SU-DHL-6 (cell line): Measurements from ENCODE around the gene SLC10A1.

Experiments used
- H2AFZ ChIP-seq: fragments of 200-600 bp; sonication (generic); 2 replicates; pipeline ENCODE4 v1.6.1; 2014; ENCODE audit warnings: low read depth, mild to moderate bottlenecking, moderate library complexity, mixed read lengths, antibody characterized with exemption, low read length; ENCODE audit not compliant: severe bottlenecking
- H3F3A ChIP-seq: fragments of 200-600 bp; shearing (Covaris generic); 2 replicates; pipeline ENCODE4 v1.6.0; 2016; ENCODE audit warnings: antibody characterized with exemption, mild to moderate bottlenecking; ENCODE audit not compliant: insufficient read depth
- H3K27ac ChIP-seq: fragments of 200-600 bp; sonication (generic); 2 replicates; pipeline ENCODE4 v1.5.1; 2016; ENCODE audit warnings: low read depth, mild to moderate bottlenecking, low read length, moderate library complexity, mixed read lengths
- H3K27me3 ChIP-seq: fragments of 200-600 bp; sonication (generic), shearing (Covaris generic); 2 replicates; pipeline ENCODE4 v1.6.0; 2014; ENCODE audit warnings: mild to moderate bottlenecking, low read length
- H3K36me3 ChIP-seq: fragments of 200-600 bp; sonication (generic); 2 replicates; pipeline ENCODE4 v1.6.1; 2014; ENCODE audit warnings: mild to moderate bottlenecking, low read length, mixed read lengths
- H3K4me2 ChIP-seq: fragments of 300-600, 200-600 bp; shearing (Covaris generic), sonication (generic); 2 replicates; pipeline ENCODE4 v1.6.0; 2014; ENCODE audit warnings: low read length, low read depth, mild to moderate bottlenecking; ENCODE audit not compliant: poor library complexity, severe bottlenecking
- H3K4me3 ChIP-seq: fragments of 200-600 bp; sonication (generic); 2 replicates; pipeline ENCODE4 v1.5.1; 2014; ENCODE audit warnings: antibody characterized with exemption, low read length, mild to moderate bottlenecking, mixed read lengths; ENCODE audit not compliant: insufficient read depth, poor library complexity, severe bottlenecking
- H3K79me2 ChIP-seq: fragments of 200-600 bp; sonication (generic); 2 replicates; pipeline ENCODE4 v1.6.1; 2014; ENCODE audit warnings: mild to moderate bottlenecking, low read length, moderate library complexity; ENCODE audit not compliant: insufficient read depth
- H3K9ac ChIP-seq: fragments of 200-600 bp; sonication (generic); 2 replicates; pipeline ENCODE4 v1.7.0; 2014; ENCODE audit warnings: mild to moderate bottlenecking, low read length
- H3K9me2 ChIP-seq: fragments of 200-600 bp; sonication (generic); replicated peaks from 2 replicates; pipeline ENCODE4 v1.6.1; 2014; ENCODE audit warnings: low read length; ENCODE audit not compliant: insufficient read depth
- H3K9me3 ChIP-seq: fragments of 200-600 bp; sonication (generic); 2 replicates; pipeline ENCODE4 v1.6.1; 2014; ENCODE audit warnings: low read length, mixed read lengths; ENCODE audit not compliant: insufficient read depth
- H4K20me1 ChIP-seq: fragments of 200-600 bp; sonication (generic); 2 replicates; pipeline ENCODE4 v1.6.1; 2014; ENCODE audit warnings: low read depth, mild to moderate bottlenecking, antibody characterized with exemption, low read length, moderate library complexity, mixed read lengths
- EZH2phosphoT487 ChIP-seq: fragments of 200-600 bp; sonication (generic), shearing (Covaris generic); conservative IDR thresholded peaks from 2 replicates; pipeline ENCODE4 v1.6.1; 2018; ENCODE audit warnings: mild to moderate bottlenecking, antibody characterized with exemption, low read length, moderate library complexity, mixed read lengths
- TF ChIP-seq, protein P1 (sequence below): fragments of 200-600 bp; sonication (generic); IDR thresholded peaks from one replicate; pipeline ENCODE4 v1.5.1; 2017; ENCODE audit warnings: antibody characterized with exemption, mild to moderate bottlenecking, low read length, moderate library complexity; ENCODE audit not compliant: insufficient read depth, poor library complexity, severe bottlenecking

The SLC10A1 gene

DNA sequence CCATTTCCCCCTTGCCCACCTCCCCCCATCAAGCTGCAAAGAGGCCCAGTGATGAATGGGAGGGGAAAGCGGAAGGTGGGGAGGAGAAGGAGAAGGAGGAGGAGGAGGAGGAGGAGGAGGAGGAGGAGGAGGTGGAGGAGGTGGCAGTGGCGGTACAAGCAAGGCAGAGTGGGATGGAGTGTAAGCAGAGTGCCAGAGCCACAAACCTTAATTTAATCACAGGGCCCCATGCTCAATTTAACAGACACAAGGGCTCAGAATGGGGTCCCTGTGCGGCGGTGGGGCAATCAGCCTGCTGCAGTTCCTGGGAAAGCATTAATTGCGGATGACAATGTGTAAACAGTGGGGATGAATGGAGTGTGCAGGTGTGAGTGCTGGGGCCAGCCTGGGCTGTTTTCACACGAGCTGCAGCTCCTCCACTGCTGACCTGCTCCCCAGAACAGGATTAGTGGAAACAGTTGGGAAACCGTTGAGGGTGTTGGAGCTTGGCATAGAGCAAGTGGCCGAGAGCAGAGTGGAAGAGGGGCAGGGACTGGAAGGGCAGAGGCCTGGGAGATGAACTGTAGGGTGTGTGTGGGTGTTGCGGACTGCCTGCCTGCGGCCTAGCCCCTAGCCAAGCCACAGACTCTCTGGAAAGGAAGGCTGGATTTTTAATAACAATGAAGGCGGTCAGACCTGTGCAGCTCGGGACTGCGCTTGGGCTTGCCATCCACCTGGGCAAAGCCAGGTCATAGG is 45.8 kb upstream of the SLC10A1 start:
- Histone ChIP-seq H3K79me2 (no peaks in the 10 kb centered on the region), H3K9ac (no peak overlapping the region), H3K4me2 (no peak overlapping the region), H3K36me3 (no peaks in the 10 kb centered on the region), H3K27me3 (no peaks in the 10 kb centered on the region), H3K27ac (no peak overlapping the region), H3K9me2 (no peaks in the 10 kb centered on the region), H2AFZ (no peak overlapping the region), H3F3A (no peaks in the 10 kb centered on the region), H3K4me3 (no peak overlapping the region), H4K20me1 (no peaks in the 10 kb centered on the region), H3K9me3 (no peaks in the 10 kb centered on the region)
- TF ChIP-seq, protein P1, sequence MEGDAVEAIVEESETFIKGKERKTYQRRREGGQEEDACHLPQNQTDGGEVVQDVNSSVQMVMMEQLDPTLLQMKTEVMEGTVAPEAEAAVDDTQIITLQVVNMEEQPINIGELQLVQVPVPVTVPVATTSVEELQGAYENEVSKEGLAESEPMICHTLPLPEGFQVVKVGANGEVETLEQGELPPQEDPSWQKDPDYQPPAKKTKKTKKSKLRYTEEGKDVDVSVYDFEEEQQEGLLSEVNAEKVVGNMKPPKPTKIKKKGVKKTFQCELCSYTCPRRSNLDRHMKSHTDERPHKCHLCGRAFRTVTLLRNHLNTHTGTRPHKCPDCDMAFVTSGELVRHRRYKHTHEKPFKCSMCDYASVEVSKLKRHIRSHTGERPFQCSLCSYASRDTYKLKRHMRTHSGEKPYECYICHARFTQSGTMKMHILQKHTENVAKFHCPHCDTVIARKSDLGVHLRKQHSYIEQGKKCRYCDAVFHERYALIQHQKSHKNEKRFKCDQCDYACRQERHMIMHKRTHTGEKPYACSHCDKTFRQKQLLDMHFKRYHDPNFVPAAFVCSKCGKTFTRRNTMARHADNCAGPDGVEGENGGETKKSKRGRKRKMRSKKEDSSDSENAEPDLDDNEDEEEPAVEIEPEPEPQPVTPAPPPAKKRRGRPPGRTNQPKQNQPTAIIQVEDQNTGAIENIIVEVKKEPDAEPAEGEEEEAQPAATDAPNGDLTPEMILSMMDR: no peak
- TF ChIP-seq EZH2phosphoT487: no peak

DNA sequence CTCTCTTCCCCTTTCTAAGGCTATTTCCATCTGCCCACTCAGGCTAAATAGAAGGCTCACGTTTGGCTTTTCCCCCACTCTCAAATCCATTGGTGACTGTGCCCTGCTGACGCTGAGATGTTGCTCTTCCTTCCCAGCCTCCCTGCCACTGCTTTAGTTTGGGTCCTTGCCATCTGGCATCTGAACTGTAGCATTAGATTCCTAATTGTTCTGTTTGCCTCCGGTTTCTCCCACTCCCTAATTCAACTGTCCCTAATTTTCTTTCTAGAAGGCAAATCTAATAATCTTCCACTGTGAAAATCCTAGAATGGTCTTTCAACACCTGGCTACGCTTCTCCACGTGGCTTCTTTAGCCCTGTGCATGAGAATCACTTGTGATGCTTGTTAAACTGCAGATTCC is 44.6 kb upstream of the SLC10A1 start:
- Histone ChIP-seq H3K9ac (no peak overlapping the region), H3K9me2 (no peaks in the 10 kb centered on the region), H3K79me2 (no peaks in the 10 kb centered on the region), H3K4me3 (no peak overlapping the region), H4K20me1 (no peaks in the 10 kb centered on the region), H3K36me3 (no peaks in the 10 kb centered on the region), H3K4me2 (no peak overlapping the region), H3K9me3 (no peaks in the 10 kb centered on the region), H3K27me3 (no peaks in the 10 kb centered on the region), H3F3A (no peaks in the 10 kb centered on the region), H2AFZ (no peak overlapping the region), H3K27ac (no peak overlapping the region)
- TF ChIP-seq, protein P1: no peak
- no peak for TF ChIP-seq EZH2phosphoT487

DNA sequence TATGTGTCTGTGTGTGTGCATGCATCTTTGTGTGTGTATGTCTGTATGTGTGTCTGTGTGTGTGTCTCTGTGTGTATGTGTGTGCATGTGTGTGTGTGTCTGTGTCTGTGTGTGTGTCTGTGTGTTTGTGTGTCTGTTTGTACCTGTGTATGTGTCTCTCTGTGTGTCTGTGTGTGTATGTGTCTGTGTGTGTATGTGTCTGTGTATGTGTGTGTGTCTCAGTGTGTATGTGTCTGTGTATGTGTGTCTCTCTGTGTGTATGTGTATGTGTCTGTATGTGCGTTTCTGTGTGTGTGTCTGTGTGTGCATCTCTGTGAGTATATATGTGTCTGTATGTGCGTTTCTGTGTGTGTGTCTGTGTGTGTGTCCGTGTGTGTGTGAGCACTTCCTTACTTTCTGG is 42.6 kb upstream of the SLC10A1 start:
- H3F3A ChIP-seq: no peaks in the 10 kb centered on the region
- no peaks in the 10 kb centered on the region for H3K27me3 ChIP-seq
- no peaks in the 10 kb centered on the region for H3K9me3 ChIP-seq
- no peaks in the 10 kb centered on the region for H4K20me1 ChIP-seq
- no peaks in the 10 kb centered on the region for H3K36me3 ChIP-seq
- no peak overlapping the region for H2AFZ ChIP-seq
- H3K9ac ChIP-seq: no peak overlapping the region
- TF ChIP-seq, protein P1: no peak
- TF ChIP-seq EZH2phosphoT487: no peak
- H3K4me2 ChIP-seq: no peak overlapping the region
- no peaks in the 10 kb centered on the region for H3K79me2 ChIP-seq
- no peaks in the 10 kb centered on the region for H3K9me2 ChIP-seq
- H3K27ac ChIP-seq: no peak overlapping the region
- H3K4me3 ChIP-seq: no peak overlapping the region
